Measurements from ENCODE around the gene NAA16. TPM values are rescaled to one million over a fixed set of nuclear protein-coding genes. Genes with fewer than 3 reads are reported as not detected.

The NAA16 gene
- polyA plus RNA-seq, 1 donor = 23.9 TPM

- H3K36me3 ChIP-seq (ENCODE audit: control insufficient read depth, insufficient read depth, low read length) = no peaks in the 10 kb centered on the region
- DNase-seq = no peak
- H3K9me3 ChIP-seq (ENCODE audit: control insufficient read depth, low read depth, low read length) = no peaks in the 10 kb centered on the region
Observed at GRCh38 chr13:41408121-41408520, 97.1 kb downstream of the NAA16 start.

GRCh38 chr13:41408746-41409145 is 97.7 kb downstream of the NAA16 start:
- DNase-seq = no peak
- no peaks in the 10 kb centered on the region for H3K9me3 ChIP-seq (ENCODE audit: control insufficient read depth, low read depth, low read length)
- no peaks in the 10 kb centered on the region for H3K36me3 ChIP-seq (ENCODE audit: control insufficient read depth, insufficient read depth, low read length)
- WGBS (ENCODE audit: insufficient coverage, low lambda C conversion rate) = no CpG with 5 or more reads among the region's 1 CpG
- no peaks in the 10 kb centered on the region for H3K27me3 ChIP-seq (ENCODE audit: control insufficient read depth, insufficient read depth, low read length)
- peaks cover 3% of the 10 kb centered on the region for H3K4me1 ChIP-seq (ENCODE audit: control insufficient read depth, insufficient read depth, low read length)
- H3K4me3 ChIP-seq (ENCODE audit: low read length) = no peak overlapping the region
- no peak overlapping the region for H3K27ac ChIP-seq (ENCODE audit: low read length)

More at GRCh38 chr13:41408121-41408520, 97.1 kb downstream of the NAA16 start:
- H3K4me1 ChIP-seq (ENCODE audit: control insufficient read depth, insufficient read depth, low read length) = peaks cover 3% of the 10 kb centered on the region
- H3K4me3 ChIP-seq (ENCODE audit: low read length) = no peak overlapping the region
- H3K27me3 ChIP-seq (ENCODE audit: control insufficient read depth, insufficient read depth, low read length) = no peaks in the 10 kb centered on the region
- H3K27ac ChIP-seq (ENCODE audit: low read length) = no peak overlapping the region

GRCh38 chr13:41409611-41410010 is 98.5 kb downstream of the NAA16 start:
- Histone ChIP-seq H3K27ac (ENCODE audit: low read length) (no peak overlapping the region), H3K4me3 (ENCODE audit: low read length) (no peak overlapping the region), H3K36me3 (ENCODE audit: control insufficient read depth, insufficient read depth, low read length) (no peaks in the 10 kb centered on the region), H3K4me1 (ENCODE audit: control insufficient read depth, insufficient read depth, low read length) (peaks cover 3% of the 10 kb centered on the region), H3K9me3 (ENCODE audit: control insufficient read depth, low read depth, low read length) (no peaks in the 10 kb centered on the region), H3K27me3 (ENCODE audit: control insufficient read depth, insufficient read depth, low read length) (no peaks in the 10 kb centered on the region)
- WGBS (ENCODE audit: insufficient coverage, low lambda C conversion rate) = 80% methylated on average over 1 of the region's 2 CpGs
- no peak for DNase-seq

- H3K27ac ChIP-seq (ENCODE audit: low read length) = no peak overlapping the region
- 50% methylated on average over 1 of the region's 5 CpGs for WGBS (ENCODE audit: insufficient coverage, low lambda C conversion rate)
- DNase-seq = peak in 1 of 2 donors; percentile 20
- H3K9me3 ChIP-seq (ENCODE audit: control insufficient read depth, low read depth, low read length) = no peaks in the 10 kb centered on the region
- H3K4me3 ChIP-seq (ENCODE audit: low read length) = no peak overlapping the region
- H3K36me3 ChIP-seq (ENCODE audit: control insufficient read depth, insufficient read depth, low read length) = no peaks in the 10 kb centered on the region
- H3K27me3 ChIP-seq (ENCODE audit: control insufficient read depth, insufficient read depth, low read length) = no peaks in the 10 kb centered on the region
- H3K4me1 ChIP-seq (ENCODE audit: control insufficient read depth, insufficient read depth, low read length) = peaks cover 3% of the 10 kb centered on the region
Observed at GRCh38 chr13:41411060-41411459, 100.0 kb downstream of the NAA16 start.

- Histone ChIP-seq H3K9me3 (ENCODE audit: control insufficient read depth, low read depth, low read length) (no peaks in the 10 kb centered on the region), H3K27me3 (ENCODE audit: control insufficient read depth, insufficient read depth, low read length) (no peaks in the 10 kb centered on the region), H3K4me1 (ENCODE audit: control insufficient read depth, insufficient read depth, low read length) (peaks cover 3% of the 10 kb centered on the region), H3K27ac (ENCODE audit: low read length) (no peak overlapping the region), H3K36me3 (ENCODE audit: control insufficient read depth, insufficient read depth, low read length) (no peaks in the 10 kb centered on the region), H3K4me3 (ENCODE audit: low read length) (no peak overlapping the region)
- no CpG with 5 or more reads among the region's 5 CpGs for WGBS (ENCODE audit: insufficient coverage, low lambda C conversion rate)
- peak; percentile 13 to 26 for DNase-seq
Observed at GRCh38 chr13:41411522-41411921, 100.5 kb downstream of the NAA16 start.

- Histone ChIP-seq H3K27ac (ENCODE audit: low read length) (no peak overlapping the region), H3K27me3 (ENCODE audit: control insufficient read depth, insufficient read depth, low read length) (no peaks in the 10 kb centered on the region), H3K4me1 (ENCODE audit: control insufficient read depth, insufficient read depth, low read length) (peaks cover 3% of the 10 kb centered on the region), H3K4me3 (ENCODE audit: low read length) (no peak overlapping the region), H3K9me3 (ENCODE audit: control insufficient read depth, low read depth, low read length) (no peaks in the 10 kb centered on the region), H3K36me3 (ENCODE audit: control insufficient read depth, insufficient read depth, low read length) (no peaks in the 10 kb centered on the region)
- no CpG with 5 or more reads among the region's 5 CpGs for WGBS (ENCODE audit: insufficient coverage, low lambda C conversion rate)
- no peak for DNase-seq
Observed at GRCh38 chr13:41413872-41414271, 102.8 kb downstream of the NAA16 start.

GRCh38 chr13:41416276-41416675 is 105.2 kb downstream of the NAA16 start:
- Histone ChIP-seq H3K4me1 (ENCODE audit: control insufficient read depth, insufficient read depth, low read length) (peaks cover 3% of the 10 kb centered on the region), H3K27me3 (ENCODE audit: control insufficient read depth, insufficient read depth, low read length) (no peaks in the 10 kb centered on the region), H3K36me3 (ENCODE audit: control insufficient read depth, insufficient read depth, low read length) (no peaks in the 10 kb centered on the region), H3K4me3 (ENCODE audit: low read length) (no peak overlapping the region), H3K9me3 (ENCODE audit: control insufficient read depth, low read depth, low read length) (no peaks in the 10 kb centered on the region), H3K27ac (ENCODE audit: low read length) (no peak overlapping the region)
- no peak for DNase-seq
- WGBS (ENCODE audit: insufficient coverage, low lambda C conversion rate) = no CpG with 5 or more reads among the region's 3 CpGs

- no peak overlapping the region for H3K27ac ChIP-seq (ENCODE audit: low read length)
- 40% methylated on average over 1 of the region's 5 CpGs for WGBS (ENCODE audit: insufficient coverage, low lambda C conversion rate)
- no peaks in the 10 kb centered on the region for H3K4me1 ChIP-seq (ENCODE audit: control insufficient read depth, insufficient read depth, low read length)
- no peak overlapping the region for H3K4me3 ChIP-seq (ENCODE audit: low read length)
- no peaks in the 10 kb centered on the region for H3K9me3 ChIP-seq (ENCODE audit: control insufficient read depth, low read depth, low read length)
- DNase-seq = no peak
- no peaks in the 10 kb centered on the region for H3K36me3 ChIP-seq (ENCODE audit: control insufficient read depth, insufficient read depth, low read length)
- no peaks in the 10 kb centered on the region for H3K27me3 ChIP-seq (ENCODE audit: control insufficient read depth, insufficient read depth, low read length)
Observed at GRCh38 chr13:41418027-41418426, 107.0 kb downstream of the NAA16 start.

GRCh38 chr13:41418731-41419130 is 107.7 kb downstream of the NAA16 start:
- 88% methylated on average over 1 of the region's 2 CpGs for WGBS (ENCODE audit: insufficient coverage, low lambda C conversion rate)
- H3K4me3 ChIP-seq (ENCODE audit: low read length) = no peak overlapping the region
- no peaks in the 10 kb centered on the region for H3K4me1 ChIP-seq (ENCODE audit: control insufficient read depth, insufficient read depth, low read length)
- no peaks in the 10 kb centered on the region for H3K27me3 ChIP-seq (ENCODE audit: control insufficient read depth, insufficient read depth, low read length)
- no peak for DNase-seq
- H3K36me3 ChIP-seq (ENCODE audit: control insufficient read depth, insufficient read depth, low read length) = no peaks in the 10 kb centered on the region
- no peaks in the 10 kb centered on the region for H3K9me3 ChIP-seq (ENCODE audit: control insufficient read depth, low read depth, low read length)
- H3K27ac ChIP-seq (ENCODE audit: low read length) = no peak overlapping the region

GRCh38 chr13:41419206-41419605 is 108.1 kb downstream of the NAA16 start:
- Histone ChIP-seq H3K36me3 (ENCODE audit: control insufficient read depth, insufficient read depth, low read length) (no peaks in the 10 kb centered on the region), H3K4me3 (ENCODE audit: low read length) (no peak overlapping the region), H3K27me3 (ENCODE audit: control insufficient read depth, insufficient read depth, low read length) (no peaks in the 10 kb centered on the region), H3K9me3 (ENCODE audit: control insufficient read depth, low read depth, low read length) (no peaks in the 10 kb centered on the region), H3K27ac (ENCODE audit: low read length) (no peak overlapping the region), H3K4me1 (ENCODE audit: control insufficient read depth, insufficient read depth, low read length) (no peaks in the 10 kb centered on the region)
- DNase-seq = no peak
- WGBS (ENCODE audit: insufficient coverage, low lambda C conversion rate) = no CpG with 5 or more reads among the region's 1 CpG

- Histone ChIP-seq H3K4me1 (ENCODE audit: control insufficient read depth, insufficient read depth, low read length) (no peaks in the 10 kb centered on the region), H3K9me3 (ENCODE audit: control insufficient read depth, low read depth, low read length) (no peaks in the 10 kb centered on the region), H3K27ac (ENCODE audit: low read length) (no peak overlapping the region), H3K27me3 (ENCODE audit: control insufficient read depth, insufficient read depth, low read length) (no peaks in the 10 kb centered on the region), H3K4me3 (ENCODE audit: low read length) (no peak overlapping the region), H3K36me3 (ENCODE audit: control insufficient read depth, insufficient read depth, low read length) (no peaks in the 10 kb centered on the region)
- no peak for DNase-seq
- WGBS (ENCODE audit: insufficient coverage, low lambda C conversion rate) = no CpG with 5 or more reads among the region's 4 CpGs
Observed at GRCh38 chr13:41420146-41420545, 109.1 kb downstream of the NAA16 start.

All from large intestine (tissue), 3 donors.